Right lung (tissue), 10 donors: ENCODE results near the gene EP300. TPM values are rescaled to one million over a fixed set of nuclear protein-coding genes. Genes with fewer than 3 reads are reported as not detected.
"Not testable (repeated sequence)": the region's sequence is repeated elsewhere in the genome, so short reads cannot be mapped to it uniquely, and the experiment has no call there.

Experiments used
- DNase-seq, 2 donors: peaks; one replicate each; pipeline ENCODE4 v3.0.0-alpha.2; 2013
- long read RNA-seq, 8 donors: transcript quantifications; one replicate each; lab custom pipeline, GENCODE V29; 2026
- polyA plus RNA-seq, 5 donors: library from polyadenylated mRNA; unstranded; fragments of 120-200 nt; gene quantifications; one replicate each; pipeline versions ENCODE4 v1.2.1 to v1.2.3, GENCODE V29; 2013; ENCODE audit warnings: inconsistent platforms in 1 of 5, low replicate concordance in 1 of 5; ENCODE audit not compliant: insufficient read length in 5 of 5, insufficient read depth in 1 of 5

Gene EP300
- polyA plus RNA-seq = 10 to 100 TPM; 49.3 to 73.5 (median 65.0) TPM
- long read RNA-seq, donor 1, transcript EP300-207 (2 exons, 613 nt) = major isoform, 5 of 46 reads
- long read RNA-seq, donor 1, partial matches to known transcripts = 39 of 46 reads
- long read RNA-seq, donor 1, other reads (novel, unspliced or antisense) = 0 of 46 reads
- long read RNA-seq, donor 2, partial matches to known transcripts = 0 of 1 reads
- long read RNA-seq, donor 2, other reads (novel, unspliced or antisense) = 0 of 1 reads
- long read RNA-seq, donor 3, partial matches to known transcripts = 0 of 7 reads
- long read RNA-seq, donor 3, other reads (novel, unspliced or antisense) = 0 of 7 reads
- long read RNA-seq, donor 4, transcript EP300-207 (2 exons, 613 nt) = major isoform, 5 of 53 reads
- long read RNA-seq, donor 4, partial matches to known transcripts = 42 of 53 reads
- long read RNA-seq, donor 4, other reads (novel, unspliced or antisense) = 0 of 53 reads
- long read RNA-seq, donor 5, transcript EP300-207 (2 exons, 613 nt) = major isoform, 7 of 9 reads
- long read RNA-seq, donor 5, partial matches to known transcripts = 0 of 9 reads
- long read RNA-seq, donor 5, other reads (novel, unspliced or antisense) = 0 of 9 reads
- long read RNA-seq, donor 6, partial matches to known transcripts = 7 of 13 reads
- long read RNA-seq, donor 6, other reads (novel, unspliced or antisense) = 0 of 13 reads
- long read RNA-seq, donor 7, full-length matches to known transcripts = 11 of 39 reads
- long read RNA-seq, donor 7, partial matches to known transcripts = 28 of 39 reads
- long read RNA-seq, donor 7, other reads (novel, unspliced or antisense) = 0 of 39 reads
- long read RNA-seq, donor 8 = 0 reads

- peak; percentile 79 to 83 for DNase-seq
These were observed at the start of gene EP300 for GRCh38 chr22:41092023-41092817. Gene EP300, plus strand, starts transcription at chr22:41092592. Its CDS starts 413 bp downstream, at chr22:41093005.

- DNase-seq = no peak
These were observed 48.7 kb upstream of the EP300 start for GRCh38 chr22:41043722-41044121.

GRCh38 chr22:41045575-41045974 is 46.8 kb upstream of the EP300 start:
- DNase-seq = not testable (repeated sequence)

GRCh38 chr22:41047801-41048211 is 44.6 kb upstream of the EP300 start:
- DNase-seq = peak; percentile 59 to 79

GRCh38 chr22:41048345-41048744 is 44.0 kb upstream of the EP300 start:
- not testable (repeated sequence) for DNase-seq

- peak; percentile 78 to 80 for DNase-seq
These were observed 43.3 kb upstream of the EP300 start for GRCh38 chr22:41048791-41049717.

GRCh38 chr22:41049795-41050194 is 42.6 kb upstream of the EP300 start:
- not testable (repeated sequence) for DNase-seq

GRCh38 chr22:41050883-41051282 is 41.5 kb upstream of the EP300 start:
- DNase-seq = no peak

- DNase-seq = no peak
These were observed 39.5 kb upstream of the EP300 start for GRCh38 chr22:41052661-41053490.

- DNase-seq = no peak
These were observed 35.3 kb upstream of the EP300 start for GRCh38 chr22:41057076-41057475.

GRCh38 chr22:41062146-41062545 is 30.2 kb upstream of the EP300 start:
- no peak for DNase-seq

- not testable (repeated sequence) for DNase-seq
These were observed 28.1 kb upstream of the EP300 start for GRCh38 chr22:41064326-41064725.

- DNase-seq = not testable (repeated sequence)
These were observed 26.1 kb upstream of the EP300 start for GRCh38 chr22:41066341-41066740.

GRCh38 chr22:41067968-41068367 is 24.4 kb upstream of the EP300 start:
- not testable (repeated sequence) for DNase-seq

- no peak for DNase-seq
These were observed 21.6 kb upstream of the EP300 start for GRCh38 chr22:41070665-41071331.

GRCh38 chr22:41074061-41074460 is 18.3 kb upstream of the EP300 start:
- DNase-seq = no peak

GRCh38 chr22:41074466-41074865 is 17.9 kb upstream of the EP300 start:
- DNase-seq = no peak

GRCh38 chr22:41074941-41075710 is 17.3 kb upstream of the EP300 start:
- DNase-seq = no peak
